OCI-LY7 (cell line): ENCODE data around the gene ABCB9.

Experiments used
- CTCF ChIP-seq: fragments of 200-600 bp; sonication (generic); conservative IDR thresholded peaks from 2 replicates; pipeline ENCODE4 v1.5.1; 2014; ENCODE audit warnings: mild to moderate bottlenecking, antibody characterized with exemption, low read length, moderate library complexity, mixed read lengths
- EZH2phosphoT487 ChIP-seq: fragments of 200-600 bp; sonication (generic); IDR thresholded peaks from 2 replicates; pipeline ENCODE4 v1.6.1; 2018; ENCODE audit warnings: low read depth, borderline replicate concordance, mild to moderate bottlenecking, mixed run types, antibody characterized with exemption, low read length, moderate library complexity, mixed read lengths

GRCh38 chr12:122979001-122979907 lies 13.0 kb upstream of the ABCB9 start:
- TF ChIP-seq CTCF (no peak), EZH2phosphoT487 (no peak)
